Measurements from ENCODE around the gene NKIRAS2. TPM values are rescaled to one million over a fixed set of nuclear protein-coding genes. Genes with fewer than 3 reads are reported as not detected.

The NKIRAS2 gene
- total and polyA plus RNA-seq, 4 donors: 16.4 to 20.7 (median 17.4) TPM

DNA sequence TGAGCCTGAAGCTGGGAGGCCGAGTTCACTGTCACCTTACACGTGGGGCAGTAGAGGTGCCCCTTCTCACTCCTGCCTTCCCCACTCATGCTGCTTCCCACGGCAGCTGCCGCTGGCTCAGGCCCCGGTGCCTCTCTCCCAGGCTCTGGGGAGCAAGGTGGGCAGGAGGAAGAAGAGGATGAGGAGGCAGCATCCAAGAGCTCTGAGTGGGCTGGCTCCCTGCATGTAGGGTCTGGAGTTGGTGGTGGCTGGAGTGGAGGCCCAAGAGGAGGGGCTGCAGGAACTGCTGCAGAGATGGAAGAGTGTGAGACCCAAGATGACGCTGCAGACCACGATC, 8.9 kb downstream of the NKIRAS2 start:
- no peaks in the 10 kb centered on the region for H3K9me3 ChIP-seq (ENCODE audit: control insufficient read depth in 4 of 4, low read length in 3 of 4)
- WGBS: 74% methylated on average over 7 of the region's 7 CpGs
- H3K27me3 ChIP-seq (ENCODE audit: control insufficient read depth in 4 of 4, insufficient read depth in 4 of 4, low read length in 3 of 4): no peaks in the 10 kb centered on the region
- TF ChIP-seq ATF3 (IDR thresholded peaks at IDR 0.05) (no peak), FOXA2 (IDR thresholded peaks at IDR 0.05) (no peak), FOXA1 (IDR thresholded peaks at IDR 0.05) (no peak), RAD21 (IDR thresholded peaks at IDR 0.05) (no peak), JUND (IDR thresholded peaks at IDR 0.05) (no peak), NR2F2 (IDR thresholded peaks at IDR 0.05) (no peak), MAX (IDR thresholded peaks at IDR 0.05) (no peak), HNF4A (conservative IDR thresholded peaks at IDR 0.05) (no peak), GABPA (IDR thresholded peaks at IDR 0.05 in 1 of 2, conservative IDR thresholded peaks at IDR 0.05 in 1 of 2) (no peak), EGR1 (IDR thresholded peaks at IDR 0.05; ENCODE audit: low read depth in 2 of 2) (no peak)
- TF ChIP-seq, protein P1, sequence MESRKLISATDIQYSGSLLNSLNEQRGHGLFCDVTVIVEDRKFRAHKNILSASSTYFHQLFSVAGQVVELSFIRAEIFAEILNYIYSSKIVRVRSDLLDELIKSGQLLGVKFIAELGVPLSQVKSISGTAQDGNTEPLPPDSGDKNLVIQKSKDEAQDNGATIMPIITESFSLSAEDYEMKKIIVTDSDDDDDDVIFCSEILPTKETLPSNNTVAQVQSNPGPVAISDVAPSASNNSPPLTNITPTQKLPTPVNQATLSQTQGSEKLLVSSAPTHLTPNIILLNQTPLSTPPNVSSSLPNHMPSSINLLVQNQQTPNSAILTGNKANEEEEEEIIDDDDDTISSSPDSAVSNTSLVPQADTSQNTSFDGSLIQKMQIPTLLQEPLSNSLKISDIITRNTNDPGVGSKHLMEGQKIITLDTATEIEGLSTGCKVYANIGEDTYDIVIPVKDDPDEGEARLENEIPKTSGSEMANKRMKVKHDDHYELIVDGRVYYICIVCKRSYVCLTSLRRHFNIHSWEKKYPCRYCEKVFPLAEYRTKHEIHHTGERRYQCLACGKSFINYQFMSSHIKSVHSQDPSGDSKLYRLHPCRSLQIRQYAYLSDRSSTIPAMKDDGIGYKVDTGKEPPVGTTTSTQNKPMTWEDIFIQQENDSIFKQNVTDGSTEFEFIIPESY (IDR thresholded peaks at IDR 0.05): no peak
- H3K36me3 ChIP-seq (ENCODE audit: control insufficient read depth in 4 of 4, insufficient read depth in 3 of 4, low read depth in 1 of 4, low read length in 3 of 4): no peaks in the 10 kb centered on the region
- H3K27ac ChIP-seq (ENCODE audit: low read depth in 1 of 2, low read length in 2 of 2): no peak overlapping the region
- H3K4me1 ChIP-seq (ENCODE audit: control insufficient read depth in 4 of 4, insufficient read depth in 4 of 4, low read length in 3 of 4): peaks cover 12 to 24% (median 19%) of the 10 kb centered on the region in 4 donors
- DNase-seq (ENCODE audit: low spot score): no peak
- no peak overlapping the region for H3K9ac ChIP-seq (ENCODE audit: low read depth in 1 of 2, low read length in 2 of 2)
- H3K4me3 ChIP-seq (ENCODE audit: low read depth in 1 of 3, low read length in 3 of 3): no peak overlapping the region

GRCh38 chr17:42031584-42031983, 11.7 kb downstream of the NKIRAS2 start:
- peaks cover 0 to 7% (median 3%) of the 10 kb centered on the region in 4 donors for H3K4me1 ChIP-seq (ENCODE audit: control insufficient read depth in 4 of 4, insufficient read depth in 4 of 4, low read length in 3 of 4)
- H3K36me3 ChIP-seq (ENCODE audit: control insufficient read depth in 4 of 4, insufficient read depth in 3 of 4, low read depth in 1 of 4, low read length in 3 of 4): no peaks in the 10 kb centered on the region
- no peak overlapping the region for H3K4me3 ChIP-seq (ENCODE audit: low read depth in 1 of 3, low read length in 3 of 3)
- no peaks in the 10 kb centered on the region for H3K27me3 ChIP-seq (ENCODE audit: control insufficient read depth in 4 of 4, insufficient read depth in 4 of 4, low read length in 3 of 4)
- H3K27ac ChIP-seq (ENCODE audit: low read depth in 1 of 2, low read length in 2 of 2): no peak overlapping the region
- TF ChIP-seq SP1 (IDR thresholded peaks at IDR 0.05) (peak; percentile 61), NR2F2 (IDR thresholded peaks at IDR 0.05) (peak; percentile 89), RXRA (IDR thresholded peaks at IDR 0.05) (peak; percentile 74 to 96), HNF4A (conservative IDR thresholded peaks at IDR 0.05) (peak; percentile 26 to 62), TAF1 (conservative IDR thresholded peaks at IDR 0.05) (no peak)
- no peaks in the 10 kb centered on the region for H3K9me3 ChIP-seq (ENCODE audit: control insufficient read depth in 4 of 4, low read length in 3 of 4)
- no peak for DNase-seq (ENCODE audit: low spot score)
- WGBS: 43% methylated on average over 6 of the region's 6 CpGs
- no peak overlapping the region for H3K9ac ChIP-seq (ENCODE audit: low read depth in 1 of 2, low read length in 2 of 2)

DNA sequence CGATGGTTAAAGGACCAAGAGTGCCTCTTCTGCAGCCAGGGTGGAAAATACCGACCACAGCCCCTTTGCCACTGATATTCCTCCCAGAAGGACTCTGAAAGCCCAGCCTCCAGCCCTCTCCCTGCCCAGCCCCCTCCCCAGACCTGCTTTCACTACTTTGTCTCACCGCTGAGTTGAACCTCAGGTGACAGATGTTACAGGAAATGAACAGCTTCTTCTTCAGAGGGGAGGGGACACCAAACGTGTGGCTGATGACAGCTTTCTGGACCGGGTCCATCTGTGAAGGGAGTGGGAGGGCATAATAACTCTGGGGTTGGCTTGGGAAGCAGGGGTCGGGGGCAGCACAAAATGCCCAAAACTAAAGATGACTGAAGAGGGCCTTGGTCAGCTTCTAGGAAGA, 14.2 kb downstream of the NKIRAS2 start:
- DNase-seq (ENCODE audit: low spot score): no peak
- peaks cover 0 to 7% (median 2%) of the 10 kb centered on the region in 4 donors for H3K4me1 ChIP-seq (ENCODE audit: control insufficient read depth in 4 of 4, insufficient read depth in 4 of 4, low read length in 3 of 4)
- no peak overlapping the region for H3K9ac ChIP-seq (ENCODE audit: low read depth in 1 of 2, low read length in 2 of 2)
- H3K9me3 ChIP-seq (ENCODE audit: control insufficient read depth in 4 of 4, low read length in 3 of 4): no peaks in the 10 kb centered on the region
- H3K27me3 ChIP-seq (ENCODE audit: control insufficient read depth in 4 of 4, insufficient read depth in 4 of 4, low read length in 3 of 4): no peaks in the 10 kb centered on the region
- H3K36me3 ChIP-seq (ENCODE audit: control insufficient read depth in 4 of 4, insufficient read depth in 3 of 4, low read depth in 1 of 4, low read length in 3 of 4): no peaks in the 10 kb centered on the region
- WGBS: 55% methylated on average over 6 of the region's 6 CpGs
- no peak overlapping the region for H3K4me3 ChIP-seq (ENCODE audit: low read depth in 1 of 3, low read length in 3 of 3)
- H3K27ac ChIP-seq (ENCODE audit: low read depth in 1 of 2, low read length in 2 of 2): no peak overlapping the region
- no peak for TF ChIP-seq FOXA2 (IDR thresholded peaks at IDR 0.05)
- TF ChIP-seq ATF3 (IDR thresholded peaks at IDR 0.05): no peak
- no peak for TF ChIP-seq NR2F2 (IDR thresholded peaks at IDR 0.05)
- TF ChIP-seq GABPA (IDR thresholded peaks at IDR 0.05 in 1 of 2, conservative IDR thresholded peaks at IDR 0.05 in 1 of 2): no peak
- TF ChIP-seq EGR1 (IDR thresholded peaks at IDR 0.05; ENCODE audit: low read depth in 2 of 2): no peak
- TF ChIP-seq YY1 (IDR thresholded peaks at IDR 0.05): no peak
- TF ChIP-seq, protein P1 (IDR thresholded peaks at IDR 0.05): no peak
- no peak for TF ChIP-seq MAX (IDR thresholded peaks at IDR 0.05)
- no peak for TF ChIP-seq FOXA1 (IDR thresholded peaks at IDR 0.05)
- no peak for TF ChIP-seq HNF4G (IDR thresholded peaks at IDR 0.05)
